CD4-positive, alpha-beta T cell treated with Interleukin-17A for 1 hour (primary cell): ENCODE data around the gene RECQL5.
"Not testable (repeated sequence)": the region's sequence is repeated elsewhere in the genome, so short reads cannot be mapped to it uniquely, and the experiment has no call there.

Source experiments
- DNase-seq: peaks from one replicate; pipeline ENCODE4 v3.0.0-alpha.2; 2020

Gene RECQL5

DNA sequence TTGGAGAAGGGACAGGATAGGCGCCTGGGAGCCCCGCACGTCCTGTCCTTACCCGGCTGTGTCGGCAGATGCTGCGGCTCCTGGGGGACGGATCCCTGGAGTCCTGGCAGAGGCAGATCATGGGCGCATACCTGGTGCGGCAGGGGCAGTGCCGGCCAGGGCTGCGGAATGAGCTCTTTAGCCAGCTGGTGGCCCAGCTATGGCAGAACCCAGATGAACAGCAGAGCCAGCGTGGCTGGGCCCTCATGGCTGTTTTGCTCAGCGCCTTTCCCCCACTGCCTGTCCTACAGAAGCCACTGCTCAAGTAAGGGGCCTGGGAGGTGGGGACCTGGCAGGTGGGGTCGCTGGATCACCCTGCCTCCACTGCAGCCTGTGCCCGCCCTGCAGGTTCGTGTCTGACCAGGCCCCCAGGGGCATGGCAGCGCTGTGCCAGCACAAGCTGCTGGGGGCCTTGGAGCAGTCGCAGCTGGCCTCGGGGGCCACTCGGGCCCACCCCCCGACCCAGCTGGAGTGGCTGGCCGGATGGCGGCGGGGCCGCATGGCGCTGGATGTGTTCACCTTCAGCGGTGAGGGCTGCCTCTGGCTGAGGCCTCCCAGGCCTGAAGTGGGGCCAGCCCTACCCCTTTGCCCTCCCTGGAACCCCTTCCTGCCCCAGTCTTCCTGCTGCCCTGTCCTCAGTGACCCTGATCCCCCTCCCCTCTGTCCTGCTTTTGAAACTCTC lies 53.9 kb downstream of the RECQL5 start:
- DNase-seq: no peak

DNA sequence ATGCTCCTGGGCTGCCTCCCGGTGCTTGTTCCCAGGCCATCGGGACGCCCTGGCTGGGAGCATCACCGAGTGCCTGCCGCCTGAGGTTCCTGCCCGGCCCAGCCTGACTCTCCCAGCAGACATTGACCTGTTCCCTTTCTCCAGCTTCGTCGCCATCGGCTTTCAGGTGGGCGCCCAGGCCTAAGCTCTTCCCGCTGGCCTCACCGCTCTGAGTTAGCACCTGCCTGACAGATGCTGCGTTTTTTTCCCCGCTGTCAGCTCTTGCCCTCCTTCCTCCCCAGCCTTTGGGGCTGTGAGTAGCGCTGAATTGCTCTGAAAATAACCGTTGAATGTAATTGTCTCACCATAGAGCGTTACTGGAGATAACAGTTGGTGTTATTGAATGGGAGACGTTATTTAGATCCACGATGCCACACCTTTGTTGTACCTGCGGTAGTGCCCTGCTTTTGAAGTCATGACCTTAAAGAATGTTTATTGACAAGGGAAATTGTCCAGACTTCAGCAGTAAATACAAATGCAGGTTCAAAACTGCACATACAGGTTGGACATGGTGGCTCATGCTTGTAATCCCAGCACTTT lies 55.0 kb downstream of the RECQL5 start:
- DNase-seq: no peak

DNA sequence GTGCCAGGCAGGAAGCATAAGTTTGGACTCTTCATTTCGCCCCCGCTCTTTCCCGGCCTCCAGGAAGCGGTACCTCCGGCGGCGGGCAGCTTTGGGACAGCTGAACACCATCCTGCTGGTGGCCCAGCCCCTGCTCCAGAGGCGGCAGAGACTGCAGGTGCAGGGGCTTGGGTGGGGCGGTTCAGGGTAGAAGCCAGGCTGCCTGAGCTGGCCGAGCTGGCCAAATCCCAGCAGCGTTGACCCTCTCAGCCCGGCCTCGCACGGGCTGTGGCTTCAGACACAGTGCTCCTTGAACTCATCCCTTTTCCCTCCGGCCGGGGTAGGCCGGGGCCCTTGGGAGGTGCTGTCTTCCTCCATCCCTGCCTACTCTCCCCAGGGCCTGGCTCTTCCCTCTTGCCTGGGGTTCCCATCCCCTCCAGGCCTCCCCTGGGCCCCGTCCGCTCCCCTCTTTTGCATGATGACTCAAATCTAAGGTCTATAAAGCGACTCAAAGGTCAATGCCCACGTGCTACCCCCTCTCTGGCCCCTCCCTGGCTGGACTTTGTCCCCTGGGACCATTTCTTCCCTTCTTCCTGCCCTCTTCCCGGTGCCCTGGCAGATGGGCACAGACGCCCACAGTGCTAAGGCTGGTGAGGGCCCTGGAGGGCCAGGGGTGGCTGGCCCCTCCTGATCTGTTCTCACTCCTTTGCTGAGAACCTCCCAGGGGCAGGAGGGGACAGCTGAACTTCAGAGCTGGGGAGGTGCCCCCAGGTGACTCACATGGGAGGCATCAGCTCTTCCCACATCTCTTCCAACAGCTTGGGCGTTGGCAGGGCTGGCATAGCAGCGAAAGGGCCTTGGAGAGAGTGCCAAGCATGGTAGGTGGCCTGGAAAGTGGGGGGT lies 56.6 kb downstream of the RECQL5 start:
- DNase-seq: no peak

DNA sequence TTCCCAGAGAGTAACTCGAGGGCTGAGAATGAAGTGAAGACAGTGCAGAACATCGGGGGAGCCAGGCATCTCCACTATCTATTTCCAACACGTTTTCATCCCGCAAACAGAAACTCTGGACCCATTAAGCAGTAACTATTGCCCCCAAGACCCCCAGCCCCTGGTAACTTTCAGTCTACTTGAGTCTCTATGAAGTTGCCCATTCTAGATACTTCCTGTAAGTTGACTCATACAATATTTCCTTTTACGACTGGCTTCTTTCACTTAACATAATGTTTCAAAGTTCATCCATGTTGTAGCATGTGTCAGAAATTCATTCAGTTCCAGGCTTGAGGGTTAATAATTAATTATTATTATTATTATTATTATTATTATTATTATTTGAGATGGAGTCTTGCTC lies 59.9 kb downstream of the RECQL5 start:
- no peak for DNase-seq

DNA sequence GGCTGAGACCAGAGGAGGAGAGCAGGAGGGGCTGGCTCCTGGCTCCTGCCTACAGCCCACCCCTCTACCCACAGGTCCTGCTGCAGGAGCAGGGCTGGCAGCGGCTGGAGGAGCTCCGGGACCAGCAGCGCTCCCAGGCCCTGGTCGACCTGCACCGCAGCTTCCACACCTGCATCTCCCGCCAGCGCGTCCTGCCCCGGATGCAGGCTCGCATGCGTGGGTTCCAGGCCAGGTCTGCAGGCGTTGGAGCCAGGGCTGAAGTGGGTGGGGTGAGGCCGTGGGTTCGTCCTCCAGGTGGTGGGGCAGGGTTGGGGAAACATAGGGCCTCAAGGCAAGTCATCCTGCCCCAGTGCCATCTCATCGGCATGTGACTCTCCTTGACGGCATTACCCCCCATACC lies 61.2 kb downstream of the RECQL5 start:
- no peak for DNase-seq

DNA sequence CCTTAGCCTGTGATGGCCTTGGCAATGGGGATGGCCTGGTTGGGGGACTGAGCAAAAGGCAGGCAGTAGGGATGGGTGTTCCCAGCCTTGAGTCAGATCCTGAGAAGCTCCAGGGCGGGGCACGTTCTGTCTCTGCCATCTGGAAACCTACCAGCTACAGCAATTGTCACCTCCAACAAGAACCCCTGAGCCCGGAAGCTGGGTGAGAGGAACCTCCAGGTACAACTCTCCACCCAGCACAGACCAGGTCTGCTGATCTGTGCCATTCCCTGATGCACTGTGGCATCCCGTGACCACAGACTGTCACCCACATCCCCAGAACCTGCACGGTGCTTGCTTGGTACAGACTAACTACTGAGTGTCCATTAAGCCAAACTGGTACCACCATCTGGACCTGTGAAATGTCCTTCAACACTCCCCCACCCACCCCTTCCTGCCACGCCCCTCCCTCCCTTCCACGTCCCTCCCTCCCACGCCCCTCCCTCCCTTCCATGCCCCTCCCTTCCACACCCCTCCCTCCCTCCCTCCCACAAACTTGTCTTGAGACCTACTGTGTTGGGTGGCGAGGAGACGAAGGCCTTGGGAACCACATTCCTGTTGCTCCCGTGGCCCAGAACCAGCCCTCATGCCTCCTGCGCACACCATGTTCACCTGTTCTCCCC lies 62.8 kb downstream of the RECQL5 start:
- DNase-seq: no peak

DNA sequence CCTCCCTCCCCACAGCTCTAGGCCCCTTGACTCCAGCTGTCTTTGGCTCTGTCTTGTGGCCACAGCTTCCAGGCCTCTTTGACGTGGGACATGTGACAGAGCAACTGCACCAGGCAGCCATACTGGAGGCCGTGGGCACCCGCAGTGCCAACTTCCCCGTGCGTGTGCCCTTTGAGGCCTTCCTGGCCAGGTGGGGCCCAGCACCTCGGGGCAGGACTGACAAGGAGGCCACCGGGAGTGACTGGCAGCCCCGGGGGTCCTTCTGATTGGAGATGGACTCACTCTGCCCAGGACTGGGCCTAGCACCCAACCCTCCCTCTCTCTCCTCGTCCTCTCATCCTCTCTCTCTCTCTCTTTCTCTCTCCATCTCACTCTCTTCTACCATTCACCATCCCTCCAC lies 63.8 kb downstream of the RECQL5 start:
- DNase-seq: no peak

DNA sequence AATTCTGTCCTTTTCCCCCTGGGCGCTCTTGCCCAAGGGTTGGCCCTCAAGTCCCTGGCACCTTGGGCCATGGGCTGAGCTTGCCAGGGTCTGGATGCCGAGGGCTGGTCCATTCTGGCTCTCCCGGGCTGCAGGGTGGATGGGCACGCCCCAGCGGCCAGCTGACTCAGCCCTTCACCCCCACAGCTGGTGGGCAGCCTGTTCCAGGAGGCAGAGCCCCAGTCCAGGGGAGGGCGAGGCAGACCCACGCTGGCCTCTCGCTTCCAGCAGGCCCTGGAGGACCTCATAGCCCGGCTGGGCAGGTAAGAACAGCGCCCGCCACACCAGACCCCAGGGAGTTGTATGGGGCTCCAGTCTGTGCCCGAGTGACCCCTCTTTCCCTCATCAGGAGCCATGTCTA lies 64.3 kb downstream of the RECQL5 start:
- DNase-seq: no peak

DNA sequence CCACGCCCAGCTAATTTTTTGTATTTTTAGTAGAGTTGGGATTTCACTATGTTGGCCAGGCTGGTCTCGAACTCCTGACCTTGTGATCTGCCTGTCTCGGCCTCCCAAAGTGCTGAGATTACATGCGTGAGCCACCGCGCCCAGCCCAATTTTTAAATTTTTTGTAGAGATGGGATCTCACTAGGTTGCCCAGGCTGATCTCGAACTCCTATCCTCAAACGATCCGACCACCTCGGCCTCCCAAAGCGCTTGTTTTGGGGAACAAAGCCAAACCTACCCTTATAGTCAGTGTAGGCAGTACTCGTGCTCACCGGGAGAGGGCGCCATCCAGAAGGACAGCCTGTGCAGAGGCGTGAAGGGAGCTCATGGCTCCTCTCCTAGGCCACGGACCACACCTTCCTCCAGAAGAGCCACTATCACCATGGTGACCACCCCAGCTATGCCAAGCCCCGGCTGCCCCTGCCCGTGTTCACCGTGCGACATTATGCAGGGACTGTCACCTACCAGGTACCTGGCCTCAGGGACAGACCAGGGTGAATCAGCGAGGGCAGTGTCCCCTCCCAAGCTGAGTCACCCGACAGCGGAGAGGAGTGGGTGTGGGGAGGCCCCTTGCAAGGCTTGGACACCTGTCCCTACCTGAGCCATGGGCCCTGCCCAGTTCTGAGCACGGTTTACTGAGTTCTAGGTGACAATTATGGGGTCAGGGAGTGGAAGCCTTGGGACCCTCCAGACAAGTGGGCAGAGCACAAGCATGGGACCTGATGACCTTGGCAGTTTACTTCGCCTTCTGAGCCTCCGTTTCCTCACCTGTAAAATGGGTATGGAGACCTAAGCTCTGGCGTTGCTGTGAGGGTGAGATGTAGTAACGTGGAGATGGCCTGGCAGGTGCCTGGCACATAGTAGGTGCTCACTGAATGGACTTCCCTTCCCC lies 65.6 kb downstream of the RECQL5 start:
- DNase-seq: peak; percentile 65

DNA sequence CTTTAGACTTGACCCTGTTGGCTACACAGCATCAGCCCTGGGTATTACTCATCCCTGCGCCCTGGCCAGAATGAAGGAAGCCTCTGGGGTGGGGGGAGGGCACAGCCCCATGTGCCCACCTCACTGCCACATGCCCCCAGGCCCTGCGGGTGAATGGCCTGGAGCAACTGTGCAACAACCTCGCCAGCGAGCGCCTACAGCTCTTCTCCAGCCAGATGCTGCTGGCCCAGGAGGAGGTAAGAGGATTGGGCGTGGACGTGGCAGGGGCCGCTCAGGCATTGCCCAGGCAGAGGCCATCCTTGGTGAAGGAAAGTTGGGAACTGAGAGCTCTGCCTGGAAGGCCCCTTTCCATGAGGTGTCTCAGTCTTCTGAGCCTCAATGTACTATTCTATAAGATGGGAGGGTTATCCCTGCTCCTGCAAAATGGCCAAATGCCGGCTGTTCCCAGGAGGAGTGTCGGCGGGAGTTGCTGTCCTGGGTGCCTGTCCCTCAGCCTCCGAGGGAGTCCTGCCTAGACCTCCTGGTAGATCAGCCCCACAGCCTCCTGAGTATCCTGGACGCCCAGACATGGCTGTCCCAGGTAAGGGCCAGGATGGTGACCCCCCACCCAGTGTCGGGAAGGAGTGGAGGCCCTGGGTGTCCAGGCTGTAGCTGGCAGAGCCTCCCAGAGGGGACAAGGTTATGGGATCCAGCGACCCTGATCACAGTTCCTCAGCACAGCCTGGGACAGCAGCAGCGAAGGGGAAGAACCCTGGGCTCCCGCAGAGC lies 70.5 kb downstream of the RECQL5 start:
- no peak for DNase-seq

DNA sequence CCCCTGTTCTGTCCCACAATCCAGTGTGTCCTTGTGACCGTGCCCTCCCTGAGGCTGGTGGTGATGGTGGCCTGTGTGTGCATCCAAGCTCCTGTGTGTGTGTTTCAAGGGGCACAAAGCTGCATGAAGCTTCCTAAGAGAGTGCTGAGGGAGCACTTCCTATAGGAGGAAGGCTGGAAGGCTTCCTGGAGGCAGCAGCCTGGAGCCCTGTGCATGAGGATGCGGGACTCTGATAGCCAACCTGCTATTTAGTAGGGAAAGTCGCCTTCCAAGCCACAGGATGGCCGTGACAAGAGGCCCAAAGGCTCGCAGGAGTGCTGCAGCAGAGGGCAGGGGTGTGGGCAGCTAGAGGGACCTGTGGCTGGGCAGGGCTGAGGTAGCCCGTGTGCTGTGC lies 71.0 kb downstream of the RECQL5 start:
- no peak for DNase-seq

DNA sequence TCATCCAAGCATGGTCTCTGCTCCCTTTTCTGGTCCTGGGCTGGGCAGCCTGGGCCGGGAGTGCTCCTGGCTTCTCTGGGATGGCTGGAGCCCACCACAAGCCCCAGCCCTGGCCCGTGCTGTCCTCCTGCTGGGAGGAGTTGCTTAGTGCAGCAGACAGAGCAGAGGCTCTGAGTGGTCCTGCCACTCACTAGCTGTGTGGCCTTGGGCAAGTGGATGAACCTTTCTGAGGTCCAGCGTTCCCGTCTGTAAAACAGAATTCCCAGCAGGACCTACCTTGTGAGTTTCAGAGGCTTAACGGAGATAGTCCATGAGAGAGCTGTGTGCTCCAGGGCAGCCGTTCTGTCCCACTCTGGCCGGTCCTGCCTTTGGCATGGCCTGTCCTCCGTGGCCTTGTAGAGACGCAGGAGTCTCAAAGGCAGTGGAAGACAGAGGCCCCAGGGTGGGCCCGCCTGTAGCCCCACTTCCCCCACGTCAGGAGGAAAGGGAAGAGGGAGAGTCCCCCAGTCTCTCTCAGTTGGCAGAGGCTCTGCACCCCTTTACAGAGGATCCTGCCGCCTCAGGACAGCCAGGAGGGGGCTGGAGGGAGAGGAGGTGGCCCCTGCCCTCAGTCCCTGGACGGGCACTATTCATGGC lies 71.6 kb downstream of the RECQL5 start:
- no peak for DNase-seq

DNA sequence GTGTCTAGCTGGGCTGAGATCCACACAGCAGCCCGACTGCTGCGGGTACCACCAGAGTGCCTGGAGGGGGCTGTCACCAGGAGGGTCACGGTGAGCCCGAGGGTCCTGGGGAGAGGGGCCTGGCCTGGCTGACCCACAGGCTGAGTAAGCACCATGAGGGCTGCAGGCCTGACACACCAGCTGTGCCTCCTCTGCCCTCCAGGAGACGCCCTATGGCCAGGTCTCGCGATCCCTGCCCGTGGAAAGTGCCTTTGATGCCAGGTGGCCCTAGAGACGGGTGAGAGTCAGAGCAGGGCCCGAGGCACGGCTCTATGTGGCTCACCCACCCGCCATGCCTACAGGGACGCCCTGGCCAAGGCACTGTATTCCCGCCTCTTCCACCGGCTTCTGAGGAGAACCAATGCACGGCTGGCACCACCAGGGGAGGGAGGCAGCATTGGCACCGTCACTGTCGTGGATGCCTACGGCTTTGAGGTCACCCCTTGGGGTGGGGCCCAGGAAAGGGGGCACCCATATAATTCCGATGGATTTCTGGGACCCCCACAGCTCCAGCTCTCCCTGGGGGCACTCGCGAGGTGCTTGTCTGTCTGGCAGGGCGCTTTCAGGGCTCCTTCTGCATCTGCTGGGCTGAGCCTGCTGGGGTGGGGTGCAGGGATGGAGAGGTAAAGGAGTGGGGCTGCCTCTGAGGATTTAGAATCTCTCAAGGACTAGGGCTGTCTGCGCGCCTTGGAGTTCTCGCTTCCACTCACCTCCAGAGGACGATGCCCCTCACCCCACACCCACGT lies 72.3 kb downstream of the RECQL5 start:
- DNase-seq: no peak

DNA sequence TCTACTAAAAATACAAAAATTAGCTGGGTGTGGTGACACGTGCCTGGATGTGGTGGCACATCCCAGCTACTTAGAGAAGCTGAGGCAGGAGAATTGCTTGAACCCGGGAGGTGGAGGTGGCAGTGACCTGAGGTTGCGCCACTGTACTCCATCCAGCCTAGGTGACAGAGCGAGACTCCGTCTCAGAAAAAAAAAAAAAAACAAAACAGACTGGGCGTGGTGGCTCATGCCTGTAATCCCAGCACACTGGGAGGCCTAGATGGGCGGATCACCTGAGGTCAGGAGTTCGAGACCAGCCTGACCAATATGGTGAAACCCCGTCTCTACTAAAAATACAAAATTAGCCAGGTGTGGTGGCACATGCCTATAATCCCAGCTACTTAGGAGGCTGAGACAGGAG lies 73.5 kb downstream of the RECQL5 start:
- not testable (repeated sequence) for DNase-seq

DNA sequence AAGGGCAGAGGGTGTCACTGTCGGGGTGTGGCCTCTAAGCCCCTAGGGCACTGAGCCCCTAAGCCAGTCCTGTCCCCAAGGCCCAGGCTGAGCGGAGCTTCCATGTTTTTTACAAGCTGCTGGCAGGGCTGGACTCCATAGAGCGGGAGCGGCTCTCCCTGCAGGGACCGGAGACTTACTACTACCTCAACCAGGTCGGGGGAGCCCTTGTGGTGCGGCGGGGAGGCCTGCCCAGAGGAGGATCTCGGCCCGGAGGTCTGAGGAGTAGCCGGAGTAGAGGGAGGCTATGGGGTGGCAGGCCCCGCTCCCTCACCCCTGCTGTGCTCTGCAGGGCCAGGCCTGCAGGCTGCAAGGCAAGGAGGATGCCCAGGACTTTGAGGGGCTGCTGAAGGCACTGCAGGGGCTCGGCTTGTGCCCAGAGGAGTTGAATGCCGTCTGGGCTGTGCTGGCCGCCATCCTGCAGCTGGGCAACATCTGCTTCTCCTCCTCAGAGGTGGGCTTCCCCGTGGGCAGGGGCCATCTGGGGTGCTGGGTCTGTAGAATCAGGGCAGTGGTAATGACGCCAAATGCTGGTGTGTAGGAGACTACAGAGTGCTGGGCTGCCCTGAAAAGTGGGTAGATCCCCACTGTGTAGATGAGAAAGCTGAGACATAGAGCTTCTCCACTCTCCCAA lies 74.5 kb downstream of the RECQL5 start:
- no peak for DNase-seq

DNA sequence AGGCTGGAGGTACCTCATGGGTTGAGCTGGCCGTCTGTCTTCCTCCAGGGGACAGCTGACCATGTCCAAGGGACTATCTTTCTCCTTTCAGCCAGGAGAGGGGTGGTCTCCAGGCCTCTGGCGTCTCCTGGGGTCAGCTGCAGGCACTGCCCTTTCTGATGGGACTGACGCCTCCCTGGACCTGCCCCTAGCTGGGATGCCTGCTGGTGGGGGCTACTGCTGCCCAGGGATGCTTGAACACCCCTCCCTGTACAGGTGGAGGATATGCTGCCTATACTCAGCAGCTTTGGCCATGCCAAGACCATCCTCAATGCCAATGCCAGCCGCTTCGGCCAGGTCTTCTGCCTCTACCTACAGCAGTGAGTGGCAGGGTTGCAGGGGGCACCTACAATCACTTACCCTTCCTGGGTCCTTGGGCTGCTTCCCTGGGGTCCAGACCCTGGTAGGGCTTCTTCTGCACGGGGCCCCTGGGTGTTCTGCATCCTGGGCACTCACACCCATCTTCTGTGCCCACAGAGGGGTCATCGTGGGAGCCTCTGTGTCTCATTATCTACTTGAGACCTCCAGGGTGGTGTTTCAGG lies 75.1 kb downstream of the RECQL5 start:
- DNase-seq: no peak

DNA sequence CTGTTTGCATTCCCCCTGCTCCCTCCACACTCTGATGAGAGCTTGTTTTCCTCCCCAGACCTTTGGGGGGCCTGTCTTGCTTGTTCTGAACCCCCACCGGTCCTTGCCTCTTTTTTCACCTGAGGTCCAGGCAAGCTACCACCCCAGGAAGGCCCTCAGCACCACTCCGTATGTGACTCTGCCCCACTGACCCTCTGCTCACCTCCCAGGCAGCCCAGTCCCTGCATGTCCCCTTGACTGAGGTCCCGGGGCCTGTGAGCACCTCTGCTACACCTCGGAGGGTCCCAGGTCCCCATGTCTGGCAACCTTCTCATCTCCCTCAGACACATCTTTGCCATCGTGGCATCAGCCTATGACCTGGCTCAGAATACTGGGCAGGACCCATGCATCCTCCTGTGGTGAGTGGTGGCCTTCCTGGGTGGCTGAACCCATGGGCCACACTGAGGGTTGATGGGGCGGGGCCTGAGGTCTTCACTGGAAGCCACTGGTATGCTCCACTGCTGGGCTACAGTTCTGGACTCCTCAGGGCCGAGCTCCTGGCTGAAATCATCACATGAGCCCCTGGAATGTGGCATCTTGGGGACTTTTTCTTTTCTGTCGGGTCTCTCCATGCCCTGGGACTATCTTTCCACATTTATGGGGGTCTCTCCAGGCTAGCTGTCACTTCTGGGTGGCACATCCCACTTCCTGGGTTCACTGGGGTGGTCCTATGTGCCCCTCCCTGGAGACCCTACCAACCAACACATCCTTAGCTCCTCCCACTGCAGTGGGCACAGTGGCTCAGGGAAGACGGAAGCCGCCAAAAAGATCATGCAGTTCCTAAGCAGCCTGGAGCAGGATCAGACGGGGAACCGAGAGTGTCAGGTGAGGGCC lies 75.9 kb downstream of the RECQL5 start:
- no peak for DNase-seq

DNA sequence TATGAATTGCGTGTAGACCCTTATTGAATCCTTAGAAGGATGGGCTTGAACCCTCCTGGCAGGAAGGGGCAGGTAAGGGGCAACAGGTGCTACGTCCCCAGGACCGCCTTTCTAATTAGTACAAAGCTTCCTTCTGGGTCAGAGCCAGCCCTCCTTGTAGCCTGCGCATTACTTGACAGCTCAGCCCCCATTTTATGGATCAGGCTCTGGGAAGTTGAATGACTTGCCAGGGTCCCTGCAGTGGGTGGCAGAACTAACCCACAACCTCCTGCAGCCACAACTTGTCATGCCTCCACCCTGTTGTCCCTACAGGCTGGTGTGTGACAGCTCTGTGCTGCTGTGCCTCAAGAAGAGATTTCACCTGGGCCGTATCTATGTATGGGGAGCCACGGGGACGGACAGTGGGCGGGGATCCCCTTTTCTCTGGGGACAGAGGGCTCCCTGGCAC lies 76.6 kb downstream of the RECQL5 start:
- no peak for DNase-seq
